ENCODE data around the gene NFAM1.
A peak's percentile ranks its signal among the peaks of the same experiment; 100 is the strongest.

The NFAM1 gene

GRCh38 chr22:42416671-42417230, 15.5 kb downstream of the NFAM1 start:
- DNase-seq (ENCODE audit: low spot score) = no peak

- DNase-seq (ENCODE audit: low spot score) = no peak
Observed at GRCh38 chr22:42414565-42415303, 17.5 kb downstream of the NFAM1 start.

GRCh38 chr22:42414021-42414420, 18.2 kb downstream of the NFAM1 start:
- no peak for DNase-seq (ENCODE audit: low spot score)

DNA sequence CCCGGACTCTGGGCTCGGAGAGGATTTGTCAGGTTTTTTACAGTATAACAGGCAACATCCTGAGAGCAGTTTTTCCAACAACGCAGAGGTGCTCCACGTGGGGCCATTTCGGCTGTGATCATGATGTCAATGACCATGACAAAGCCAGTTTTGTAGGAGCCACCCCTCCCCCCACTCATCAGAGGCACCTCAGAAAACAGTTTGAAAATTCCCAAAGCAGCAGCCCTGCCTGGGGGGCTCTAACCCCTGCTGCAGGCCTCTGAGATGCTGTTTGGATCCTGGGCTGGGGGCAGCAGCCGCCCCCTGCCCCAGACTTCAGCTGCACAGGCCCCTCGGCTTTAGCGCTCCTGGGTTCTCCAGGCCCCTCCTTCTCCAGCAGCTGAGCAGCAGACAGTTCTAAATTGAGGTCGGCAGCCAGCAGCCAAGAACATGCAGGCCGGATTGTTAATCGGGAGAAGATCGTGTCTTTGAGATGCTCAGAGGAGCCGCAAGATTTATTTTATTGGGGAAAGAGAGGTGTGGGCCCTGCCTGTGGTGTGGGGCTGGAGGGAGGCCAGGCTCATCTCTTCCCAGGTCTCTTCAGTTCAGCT, 19.4 kb downstream of the NFAM1 start:
- DNase-seq (ENCODE audit: low spot score) = no peak

GRCh38 chr22:42410708-42411107, 21.5 kb downstream of the NFAM1 start:
- DNase-seq (ENCODE audit: low spot score) = no peak

DNA sequence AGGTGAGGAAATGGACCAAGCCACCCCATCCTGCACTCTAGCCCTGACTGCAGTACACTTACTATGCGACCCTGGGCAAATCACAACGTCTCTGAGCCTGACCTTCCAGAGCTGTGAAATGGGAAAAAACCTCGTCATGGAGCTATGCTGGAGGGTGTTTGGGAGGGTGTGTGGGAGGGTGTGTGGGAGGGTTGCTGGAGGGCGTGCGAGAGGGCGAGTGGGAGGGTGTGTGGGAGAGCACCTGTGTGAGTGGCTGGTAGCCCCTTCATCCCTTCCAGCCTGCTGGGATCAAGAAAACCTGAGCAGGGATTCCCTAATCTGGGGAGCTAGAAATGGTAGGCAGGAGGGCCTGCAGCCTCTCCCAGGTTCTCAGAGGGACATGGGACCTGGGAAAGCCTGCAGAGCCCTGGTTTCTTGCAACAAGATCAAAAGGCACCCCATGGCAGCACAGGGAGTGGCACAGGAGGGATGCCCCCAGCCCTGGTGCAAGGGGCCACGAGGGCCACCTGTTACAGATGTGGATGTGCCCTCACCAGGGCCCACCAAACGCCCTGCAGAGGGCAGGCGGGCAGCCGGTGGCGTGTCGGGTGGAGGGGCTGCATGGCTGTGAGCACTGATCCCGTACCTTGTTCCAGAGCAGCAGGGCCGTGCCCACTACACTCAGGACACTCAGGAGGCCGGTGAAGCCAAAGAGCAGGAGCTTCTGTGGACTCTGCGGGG, 23.2 kb downstream of the NFAM1 start:
- DNase-seq (ENCODE audit: low spot score) = no peak

- DNase-seq (ENCODE audit: low spot score) = no peak
Observed at GRCh38 chr22:42408276-42408675, 23.9 kb downstream of the NFAM1 start.

GRCh38 chr22:42404266-42404665, 27.9 kb downstream of the NFAM1 start:
- DNase-seq (ENCODE audit: low spot score) = no peak

DNA sequence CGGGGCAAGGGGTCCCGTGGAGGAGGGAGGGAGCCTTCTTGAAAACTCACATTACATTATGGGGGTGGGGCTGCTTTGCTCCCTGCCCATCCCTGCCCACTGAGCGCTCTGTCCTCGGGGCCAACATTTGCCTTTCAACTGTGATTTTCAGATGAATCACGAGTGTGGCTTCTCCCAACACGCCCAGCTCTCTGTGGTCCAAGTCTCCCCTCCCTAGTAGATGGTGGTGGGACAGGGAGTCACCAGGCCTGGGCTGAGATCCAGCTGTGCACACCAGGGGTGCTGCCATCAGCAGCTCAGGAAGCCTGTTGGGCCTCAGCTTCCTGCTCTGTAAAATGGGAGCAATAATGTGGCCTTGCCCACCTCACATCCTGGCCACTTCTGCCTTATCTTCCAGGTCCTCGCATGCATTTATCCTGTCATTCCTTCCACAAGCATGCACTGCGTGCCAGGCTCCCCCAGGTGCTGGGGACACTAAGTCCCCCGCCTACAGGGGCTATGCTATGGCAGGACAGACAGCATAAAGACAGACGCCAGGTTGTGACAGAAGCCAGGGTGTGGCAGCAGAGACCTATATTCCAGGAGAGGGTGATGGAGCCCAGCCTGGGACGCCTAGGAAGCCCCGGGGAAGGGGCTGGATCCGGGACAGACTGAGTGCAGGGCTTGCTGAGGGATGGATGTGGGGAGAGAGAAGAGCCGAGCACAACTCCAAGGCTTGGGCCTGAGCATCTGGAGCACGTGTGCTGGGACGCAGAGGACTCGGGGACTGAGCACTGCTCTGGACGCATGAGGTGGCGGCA, 30.5 kb downstream of the NFAM1 start:
- no peak for DNase-seq (ENCODE audit: low spot score)

DNA sequence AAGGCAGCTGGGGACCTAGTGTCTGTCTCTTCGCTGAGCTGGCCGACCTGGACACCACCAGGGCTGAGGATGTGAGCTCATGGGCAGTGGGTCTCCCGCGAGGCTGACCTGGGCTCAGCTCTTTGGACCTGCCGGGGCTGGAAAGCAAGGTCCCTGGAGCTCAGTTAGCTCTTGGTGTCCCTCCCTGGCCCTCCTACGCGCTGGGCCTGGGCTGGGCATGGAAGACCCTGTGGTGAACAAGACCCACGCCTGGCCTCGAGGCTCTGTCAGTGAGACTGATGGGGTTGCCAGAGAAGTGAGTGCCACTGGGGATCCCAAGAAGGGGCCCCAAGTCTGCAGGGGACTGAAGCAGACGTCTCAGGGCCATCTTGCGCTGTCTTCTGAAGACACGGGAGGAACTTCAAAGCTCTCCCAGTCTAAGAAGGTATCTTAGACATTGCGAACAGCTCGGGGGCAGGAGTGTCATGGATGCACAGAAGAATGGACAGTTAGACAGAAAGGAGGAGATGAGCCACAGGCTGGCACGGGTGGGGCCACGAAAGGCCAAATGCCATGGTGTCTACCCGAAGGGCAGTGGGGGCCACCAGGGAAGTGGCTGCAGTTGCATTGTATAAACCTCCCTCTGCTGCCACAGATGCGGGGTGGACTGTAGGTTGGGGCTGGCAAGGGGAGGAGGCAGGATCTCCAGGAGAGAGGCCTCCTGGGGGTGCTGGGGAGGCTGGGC, 31.2 kb downstream of the NFAM1 start:
- DNase-seq (ENCODE audit: low spot score) = no peak

DNA sequence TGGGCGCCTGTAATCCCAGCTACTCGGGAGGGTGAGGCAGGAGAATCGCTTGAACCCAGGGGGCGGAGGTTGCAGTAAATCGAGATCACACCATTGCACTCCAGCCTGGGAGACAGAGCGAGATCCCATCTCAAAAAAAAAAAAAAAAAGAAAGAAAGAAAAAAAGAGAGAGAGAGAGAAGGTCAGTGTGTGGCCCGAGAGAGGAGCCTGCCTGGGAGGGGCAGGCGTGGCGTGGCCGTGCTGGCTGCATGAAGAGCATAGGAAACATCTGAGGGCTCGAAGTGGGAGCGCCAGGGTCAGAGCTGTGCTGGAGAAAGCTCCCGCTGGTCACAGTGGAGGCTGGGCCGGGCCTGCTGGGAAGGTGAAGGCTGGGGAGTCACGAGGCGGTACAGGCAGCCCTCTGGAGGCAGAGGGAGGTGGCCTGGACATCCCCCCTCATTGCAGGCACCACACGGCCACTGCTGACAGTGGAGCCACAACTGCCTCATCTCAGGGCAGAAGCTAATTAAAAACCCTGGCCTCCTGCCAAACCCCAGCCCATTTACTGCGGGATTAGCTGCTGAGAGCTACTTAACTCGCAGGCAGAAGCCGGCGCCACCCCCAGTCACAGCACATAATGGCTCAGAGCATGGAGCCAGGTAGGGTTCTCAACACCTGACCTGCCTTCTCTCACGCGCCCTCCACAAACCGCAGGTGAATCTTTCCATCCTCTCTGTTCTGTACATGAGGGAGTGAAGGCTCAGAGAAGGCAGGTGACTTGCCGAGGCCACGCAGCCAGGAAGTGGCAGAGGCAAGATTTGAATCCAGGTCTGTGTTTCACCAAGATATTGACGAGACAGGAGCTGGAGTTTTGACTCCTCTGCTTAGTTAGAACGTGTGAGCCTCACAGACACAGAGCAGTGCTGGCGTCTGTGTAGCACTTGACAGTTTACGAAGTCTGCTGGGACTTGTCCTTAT, 32.6 kb downstream of the NFAM1 start:
- DNase-seq (ENCODE audit: low spot score) = peak; percentile 40

GRCh38 chr22:42397332-42398249, 34.6 kb downstream of the NFAM1 start:
- peak; percentile 57 for DNase-seq (ENCODE audit: low spot score)

GRCh38 chr22:42396621-42397331, 35.4 kb downstream of the NFAM1 start:
- no peak for DNase-seq (ENCODE audit: low spot score)

DNA sequence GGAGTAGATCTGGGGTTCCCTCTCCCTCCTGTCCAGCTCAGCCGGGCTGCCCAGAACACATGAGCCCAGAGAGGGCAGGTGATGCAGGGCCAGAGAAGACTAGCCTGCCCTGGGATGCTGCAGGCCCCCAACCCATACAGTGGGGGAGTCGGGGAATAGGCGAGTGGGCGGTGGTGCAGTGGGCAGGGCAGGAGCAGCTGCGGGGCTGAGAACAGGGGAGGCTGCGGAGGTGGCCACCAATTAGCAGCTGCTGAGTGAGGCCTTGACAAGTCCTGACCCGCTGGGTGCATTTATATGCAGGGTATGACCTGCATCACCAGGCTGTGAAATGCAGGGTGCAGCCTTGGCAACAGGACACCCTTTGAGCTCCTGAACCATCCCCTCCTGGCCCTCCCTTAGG, 43.1 kb downstream of the NFAM1 start:
- no peak for DNase-seq (ENCODE audit: low spot score)

DNA sequence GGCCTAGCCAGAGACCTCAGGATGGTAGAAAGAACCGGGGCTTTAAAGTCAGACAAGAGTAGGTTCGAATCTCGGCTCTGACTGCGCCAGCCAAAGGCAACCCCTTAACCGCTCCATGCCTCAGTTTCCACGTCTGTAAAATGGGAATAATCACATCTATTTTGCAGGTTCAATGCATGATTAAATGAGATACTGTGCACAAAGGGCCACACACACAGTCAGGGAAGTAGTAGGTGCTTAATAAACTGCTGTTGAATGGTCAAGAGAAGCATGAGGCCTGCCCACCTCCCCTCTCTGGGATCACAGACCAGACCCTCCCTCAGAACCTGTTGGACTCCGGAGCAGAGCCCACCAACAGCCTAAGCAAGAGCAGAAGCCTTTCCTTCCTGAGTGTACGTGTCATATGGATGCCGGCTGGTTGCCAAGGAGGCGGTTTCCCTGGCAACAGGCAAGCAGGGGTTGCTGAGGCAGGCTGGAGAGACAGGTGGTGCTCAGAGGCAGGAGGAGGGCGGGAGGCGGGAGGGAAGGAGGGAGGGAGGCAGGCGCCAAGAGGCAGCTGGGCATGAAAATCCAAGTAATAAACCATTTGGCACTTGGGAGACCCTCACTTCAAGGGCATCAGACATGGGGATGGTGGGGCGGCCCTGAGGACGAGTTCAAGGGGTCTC, 43.9 kb downstream of the NFAM1 start:
- DNase-seq (ENCODE audit: low spot score) = peak; percentile 79

GRCh38 chr22:42387631-42388030, 44.6 kb downstream of the NFAM1 start:
- DNase-seq (ENCODE audit: low spot score) = no peak

GRCh38 chr22:42385696-42386095, 46.5 kb downstream of the NFAM1 start:
- peak; percentile 67 for DNase-seq (ENCODE audit: low spot score)

DNA sequence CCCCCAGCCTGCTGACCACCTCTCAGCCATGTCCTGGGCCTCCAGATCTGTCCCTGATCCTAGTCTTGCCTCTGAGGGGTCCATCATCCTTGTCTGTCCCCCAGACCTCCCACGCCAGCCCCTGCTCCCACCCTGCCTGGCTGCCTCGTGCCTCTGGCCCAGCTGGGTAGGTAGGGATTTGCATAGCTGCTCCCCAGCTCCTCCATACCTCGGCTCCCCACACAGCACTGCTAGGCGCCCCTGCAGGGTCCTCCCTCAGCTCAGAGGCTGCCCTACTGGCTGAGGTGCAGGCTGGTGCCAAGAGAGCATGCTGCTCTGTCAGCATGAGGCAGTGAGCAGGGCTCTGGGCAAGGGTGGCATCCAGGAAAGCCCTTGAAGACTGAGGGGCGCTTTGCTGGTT, 47.7 kb downstream of the NFAM1 start:
- DNase-seq (ENCODE audit: low spot score) = no peak

Measured in Ammon's horn (tissue), 1 donor.